HepG2 (cell line): Measurements from ENCODE around the gene PTPN20. TPM values are rescaled to one million over a fixed set of nuclear protein-coding genes. Genes with fewer than 3 reads are reported as not detected.

Source experiments
- BCL3 ChIP-seq: sonication (generic); formaldehyde crosslinking; IDR thresholded peaks from 2 replicates; pipeline ENCODE4 v1.5.1; 2020; ENCODE audit warnings: mild to moderate bottlenecking, missing genetic modification reagents, moderate library complexity
- DMTF1 ChIP-seq: sonication (generic); formaldehyde crosslinking; IDR thresholded peaks from 2 replicates; pipeline ENCODE4 v1.4.0; 2020; ENCODE audit warnings: mild to moderate bottlenecking, missing genetic modification reagents
- HES4 ChIP-seq: sonication (generic); formaldehyde crosslinking; IDR thresholded peaks from 2 replicates; pipeline ENCODE4 v1.9.0; 2021; ENCODE audit warnings: mild to moderate bottlenecking, missing genetic modification reagents, borderline replicate concordance
- HNF4A ChIP-seq: sonication (generic); formaldehyde crosslinking; IDR thresholded peaks from 2 replicates; pipeline ENCODE4 v1.4.0; 2020; ENCODE audit warnings: missing genetic modification reagents
- HNF4G ChIP-seq, 2 experiments: sonication (generic) in 1 of 2; formaldehyde crosslinking in 1 of 2; IDR thresholded peaks; 2 replicates each; pipeline versions ENCODE4 v1.4.0 to v1.6.1; 2011 to 2020; ENCODE audit warnings: borderline replicate concordance in 2 of 2, low read depth in 2 of 2, mild to moderate bottlenecking in 2 of 2, low read length in 1 of 2, missing genetic modification reagents in 1 of 2, moderate library complexity in 1 of 2
- HOXA5 ChIP-seq: sonication (generic); formaldehyde crosslinking; IDR thresholded peaks from 2 replicates; pipeline ENCODE4 v1.4.0; 2020; ENCODE audit warnings: missing genetic modification reagents
- ISL2 ChIP-seq: sonication (generic); formaldehyde crosslinking; IDR thresholded peaks from 2 replicates; pipeline ENCODE4 v1.5.0; 2020; ENCODE audit warnings: missing genetic modification reagents
- MED8 ChIP-seq: sonication (generic); formaldehyde crosslinking; IDR thresholded peaks from 2 replicates; pipeline ENCODE4 v1.8.1; 2023; ENCODE audit warnings: mild to moderate bottlenecking, missing genetic modification reagents; ENCODE audit not compliant: insufficient replicate concordance
- NR0B2 ChIP-seq: sonication (generic); formaldehyde crosslinking; IDR thresholded peaks from 2 replicates; pipeline ENCODE4 v1.4.0; 2020; ENCODE audit warnings: mild to moderate bottlenecking, missing genetic modification reagents
- POLR2G ChIP-seq: fragments of 200-400 bp; formaldehyde crosslinking; IDR thresholded peaks from 2 replicates; pipeline ENCODE4 v1.6.1; 2018; ENCODE audit warnings: mild to moderate bottlenecking, low read depth, low read length, moderate library complexity
- ZNF710 ChIP-seq: sonication (generic); formaldehyde crosslinking; IDR thresholded peaks from 2 replicates; pipeline ENCODE4 v1.5.0; 2020; ENCODE audit warnings: mild to moderate bottlenecking, missing genetic modification reagents, borderline replicate concordance
- ZNF879 ChIP-seq: sonication (generic); formaldehyde crosslinking; IDR thresholded peaks from 2 replicates; pipeline ENCODE4 v1.8.1; 2023; ENCODE audit warnings: missing genetic modification reagents
- polyA plus RNA-seq, 8 experiments: library from polyadenylated mRNA; depleted of rRNA in 3 of 8; stranded (reverse) in 7 of 8; unstranded in 1 of 8; fragments of >200 nt; fragmentation: Illumina TruSeq in 4 of 8; extraction: Trizol in 4 of 8; gene quantifications; 2 replicates each; pipeline versions ENCODE4 v1.2.1 to v1.2.3, GENCODE V29; 2011 to 2016; ENCODE audit warnings: low read depth in 4 of 8, missing spikeins in 1 of 8, mixed read lengths in 1 of 8; ENCODE audit not compliant: insufficient read depth in 1 of 8
- total RNA-seq, 5 experiments: library from RNA; depleted of rRNA; stranded (reverse); fragments of >200 nt; fragmentation: Illumina TruSeq; extraction: Trizol; gene quantifications; 2 replicates each; pipeline ENCODE4 v1.2.3, GENCODE V29; 2016; ENCODE audit warnings: low read depth in 1 of 5

PTPN20 gene
- total and polyA plus RNA-seq, 2 of the 13 experiments (the other 11 are each of a cell fraction or from before 2014, with no cell fraction given) = not detected

- TF ChIP-seq NR0B2 (CRISPR knock-in tag) (no peak), DMTF1 (CRISPR knock-in tag) (no peak), ZNF879 (CRISPR knock-in tag) (no peak), HNF4G (IDR thresholded peaks at IDR 0.05; ENCODE audit: borderline replicate concordance, low read depth, low read length) (no peak), HNF4G (CRISPR knock-in tag; IDR thresholded peaks at IDR 0.05; ENCODE audit: borderline replicate concordance, low read depth) (no peak), HES4 (no peak), ISL2 (no peak), ZNF710 (CRISPR knock-in tag) (no peak), BCL3 (no peak), MED8 (no peak), POLR2G (no peak), HNF4A (CRISPR knock-in tag) (no peak), HOXA5 (CRISPR knock-in tag) (no peak)
Observed at GRCh38 chr10:46998595-46998994, 87.4 kb downstream of the PTPN20 start (continued).
